ENCODE measurements around the gene HAGH.

DNA sequence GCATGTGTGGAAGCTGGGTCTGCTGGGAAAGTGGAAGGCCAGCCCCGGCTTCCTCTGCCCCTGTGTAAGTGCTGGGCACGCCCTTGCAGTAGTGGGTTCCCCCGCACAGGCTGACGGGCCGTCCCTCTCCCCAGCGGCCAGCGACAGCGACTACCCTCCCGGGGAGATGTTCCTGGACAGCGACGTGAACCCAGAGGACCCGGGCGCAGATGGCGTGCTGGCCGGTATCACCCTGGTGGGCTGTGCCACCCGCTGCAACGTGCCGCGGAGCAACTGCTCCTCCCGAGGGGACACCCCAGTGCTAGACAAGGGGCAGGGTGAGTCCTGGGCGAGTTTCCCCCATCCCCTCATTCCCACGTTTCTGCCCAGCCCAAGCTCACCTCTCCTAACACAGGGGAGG, 60.8 kb downstream of the HAGH start:
- TF ChIP-seq, protein P1, sequence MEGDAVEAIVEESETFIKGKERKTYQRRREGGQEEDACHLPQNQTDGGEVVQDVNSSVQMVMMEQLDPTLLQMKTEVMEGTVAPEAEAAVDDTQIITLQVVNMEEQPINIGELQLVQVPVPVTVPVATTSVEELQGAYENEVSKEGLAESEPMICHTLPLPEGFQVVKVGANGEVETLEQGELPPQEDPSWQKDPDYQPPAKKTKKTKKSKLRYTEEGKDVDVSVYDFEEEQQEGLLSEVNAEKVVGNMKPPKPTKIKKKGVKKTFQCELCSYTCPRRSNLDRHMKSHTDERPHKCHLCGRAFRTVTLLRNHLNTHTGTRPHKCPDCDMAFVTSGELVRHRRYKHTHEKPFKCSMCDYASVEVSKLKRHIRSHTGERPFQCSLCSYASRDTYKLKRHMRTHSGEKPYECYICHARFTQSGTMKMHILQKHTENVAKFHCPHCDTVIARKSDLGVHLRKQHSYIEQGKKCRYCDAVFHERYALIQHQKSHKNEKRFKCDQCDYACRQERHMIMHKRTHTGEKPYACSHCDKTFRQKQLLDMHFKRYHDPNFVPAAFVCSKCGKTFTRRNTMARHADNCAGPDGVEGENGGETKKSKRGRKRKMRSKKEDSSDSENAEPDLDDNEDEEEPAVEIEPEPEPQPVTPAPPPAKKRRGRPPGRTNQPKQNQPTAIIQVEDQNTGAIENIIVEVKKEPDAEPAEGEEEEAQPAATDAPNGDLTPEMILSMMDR (IDR thresholded peaks at IDR 0.05; ENCODE audit: insufficient read depth, low read length), result no peak
- TF ChIP-seq, protein P2, sequence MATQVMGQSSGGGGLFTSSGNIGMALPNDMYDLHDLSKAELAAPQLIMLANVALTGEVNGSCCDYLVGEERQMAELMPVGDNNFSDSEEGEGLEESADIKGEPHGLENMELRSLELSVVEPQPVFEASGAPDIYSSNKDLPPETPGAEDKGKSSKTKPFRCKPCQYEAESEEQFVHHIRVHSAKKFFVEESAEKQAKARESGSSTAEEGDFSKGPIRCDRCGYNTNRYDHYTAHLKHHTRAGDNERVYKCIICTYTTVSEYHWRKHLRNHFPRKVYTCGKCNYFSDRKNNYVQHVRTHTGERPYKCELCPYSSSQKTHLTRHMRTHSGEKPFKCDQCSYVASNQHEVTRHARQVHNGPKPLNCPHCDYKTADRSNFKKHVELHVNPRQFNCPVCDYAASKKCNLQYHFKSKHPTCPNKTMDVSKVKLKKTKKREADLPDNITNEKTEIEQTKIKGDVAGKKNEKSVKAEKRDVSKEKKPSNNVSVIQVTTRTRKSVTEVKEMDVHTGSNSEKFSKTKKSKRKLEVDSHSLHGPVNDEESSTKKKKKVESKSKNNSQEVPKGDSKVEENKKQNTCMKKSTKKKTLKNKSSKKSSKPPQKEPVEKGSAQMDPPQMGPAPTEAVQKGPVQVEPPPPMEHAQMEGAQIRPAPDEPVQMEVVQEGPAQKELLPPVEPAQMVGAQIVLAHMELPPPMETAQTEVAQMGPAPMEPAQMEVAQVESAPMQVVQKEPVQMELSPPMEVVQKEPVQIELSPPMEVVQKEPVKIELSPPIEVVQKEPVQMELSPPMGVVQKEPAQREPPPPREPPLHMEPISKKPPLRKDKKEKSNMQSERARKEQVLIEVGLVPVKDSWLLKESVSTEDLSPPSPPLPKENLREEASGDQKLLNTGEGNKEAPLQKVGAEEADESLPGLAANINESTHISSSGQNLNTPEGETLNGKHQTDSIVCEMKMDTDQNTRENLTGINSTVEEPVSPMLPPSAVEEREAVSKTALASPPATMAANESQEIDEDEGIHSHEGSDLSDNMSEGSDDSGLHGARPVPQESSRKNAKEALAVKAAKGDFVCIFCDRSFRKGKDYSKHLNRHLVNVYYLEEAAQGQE (IDR thresholded peaks at IDR 0.05; ENCODE audit: insufficient replicate concordance, low read depth), result no peak

Measured in HL-60 (cell line).